Endothelial cell of umbilical vein (primary cell): ENCODE measurements around the gene GARS1. TPM values are rescaled to one million over a fixed set of nuclear protein-coding genes. Genes with fewer than 3 reads are reported as not detected.

ENCODE experiments used
- BruUV-seq: library from RNA; stranded (reverse); fragments of 400-500 nt; replicated peaks from 2 replicates; lab custom pipeline; 2021; lab: Mats Ljungman, UMichigan
- CTCF ChIA-PET: fragments of 300-600, 350-600 bp; sonication (Branson Sonifier 250); formaldehyde crosslinking; loops from one replicate; lab custom pipeline; 2021; ENCODE audit warnings: antibody characterized with exemption, inconsistent platforms; lab: Charles Lee
- POLR2A ChIA-PET: fragments of 300-600, 350-600 bp; sonication (Branson Sonifier 250); formaldehyde crosslinking; loops from one replicate; lab custom pipeline; 2021; ENCODE audit warnings: antibody characterized with exemption, inconsistent platforms; lab: Charles Lee
- DNase-seq: peaks from one replicate; pipeline ENCODE4 v3.0.0-alpha.2; 2011; ENCODE audit warnings: low read depth, low spot score
- FAIRE-seq: peaks from 2 replicates; lab custom pipeline; 2011; peaks lifted over from hg19 to GRCh38; lab: Jason Lieb, UNC
- H2AFZ ChIP-seq: 2 replicates; pipeline ENCODE4 v1.6.0; 2012; ENCODE audit warnings: low read depth, low read length, control low read depth, inconsistent platforms
- H3K27ac ChIP-seq: 2 replicates; pipeline ENCODE4 v1.5.1; 2011; ENCODE audit warnings: low read depth, mild to moderate bottlenecking, control low read depth, low read length, moderate library complexity; ENCODE audit not compliant: insufficient read depth
- H3K27me3 ChIP-seq, 2 experiments: 2 replicates each; pipeline versions ENCODE4 v1.6.0 to v1.6.1; 2011; ENCODE audit warnings: low read length in 2 of 2, mixed read lengths in 1 of 2; ENCODE audit not compliant: control insufficient read depth in 2 of 2, insufficient read depth in 2 of 2
- H3K36me3 ChIP-seq, 2 experiments: 2 replicates in 1 of 2; 3 replicates in 1 of 2; pipeline ENCODE4 v1.5.1; 2011; ENCODE audit warnings: low read length in 2 of 2, mild to moderate bottlenecking in 1 of 2, moderate library complexity in 1 of 2; ENCODE audit not compliant: control insufficient read depth in 2 of 2, insufficient read depth in 2 of 2; ENCODE audit errors: extremely low read depth in 1 of 2
- H3K4me1 ChIP-seq: 3 replicates; pipeline ENCODE4 v1.5.1; 2011; ENCODE audit warnings: mild to moderate bottlenecking, low read length; ENCODE audit not compliant: control insufficient read depth, insufficient read depth; ENCODE audit errors: extremely low read depth
- H3K4me2 ChIP-seq: 2 replicates; pipeline ENCODE4 v1.6.1; 2011; ENCODE audit warnings: low read length, control low read depth, mixed read lengths; ENCODE audit not compliant: insufficient read depth
- H3K4me3 ChIP-seq, 3 experiments: fragments of 200-600 bp in 1 of 3; sonication (generic), shearing (Covaris generic) in 1 of 3; replicated peaks in 1 of 3; 2 replicates each; pipeline ENCODE4 v1.5.1; 2011 to 2016; ENCODE audit warnings: control low read depth in 3 of 3, low read length in 3 of 3, mild to moderate bottlenecking in 2 of 3, inconsistent platforms in 1 of 3, low read depth in 1 of 3, moderate library complexity in 1 of 3; ENCODE audit not compliant: insufficient read depth in 1 of 3
- H3K79me2 ChIP-seq: 2 replicates; pipeline ENCODE4 v1.6.0; 2012; ENCODE audit warnings: low read length, inconsistent platforms; ENCODE audit not compliant: control insufficient read depth, insufficient read depth
- H3K9ac ChIP-seq: replicated peaks from 2 replicates; pipeline ENCODE3; 2011; ENCODE audit warnings: low read length, control low read depth; ENCODE audit not compliant: insufficient read depth; ENCODE audit errors: extremely low read depth
- H3K9me1 ChIP-seq: replicated peaks from 3 replicates; pipeline ENCODE4 v1.6.0; 2011; ENCODE audit warnings: mild to moderate bottlenecking, low read length; ENCODE audit not compliant: control insufficient read depth, insufficient read depth; ENCODE audit errors: extremely low read depth
- H3K9me3 ChIP-seq: replicated peaks from 2 replicates; pipeline ENCODE4 v1.5.1; 2012; ENCODE audit warnings: low read length, inconsistent platforms; ENCODE audit not compliant: control insufficient read depth, insufficient read depth
- H4K20me1 ChIP-seq: replicated peaks from 2 replicates; pipeline ENCODE3; 2011; ENCODE audit warnings: mild to moderate bottlenecking, low read length; ENCODE audit not compliant: control insufficient read depth, insufficient read depth; ENCODE audit errors: extremely low read depth
- CTCF ChIP-seq, 2 donors: IDR thresholded peaks; 1 replicate in 1 of 2; 2 replicates in 1 of 2; pipeline ENCODE4 v1.5.1; 2011; ENCODE audit warnings: low read length in 2 of 2, mild to moderate bottlenecking in 2 of 2, moderate library complexity in 2 of 2, control low read depth in 1 of 2, inconsistent platforms in 1 of 2, low read depth in 1 of 2; ENCODE audit not compliant: insufficient read depth in 1 of 2; ENCODE audit errors: extremely low read depth in 1 of 2
- EZH2 ChIP-seq: IDR thresholded peaks from 2 replicates; pipeline ENCODE4 v1.6.1; 2012; ENCODE audit warnings: borderline replicate concordance, low read depth, mild to moderate bottlenecking, moderate library complexity, low read length, inconsistent platforms; ENCODE audit not compliant: severe bottlenecking
- FOS ChIP-seq: IDR thresholded peaks from 2 replicates; pipeline ENCODE4 v1.6.1; 2011; ENCODE audit warnings: mild to moderate bottlenecking, low read length, moderate library complexity, borderline replicate concordance; ENCODE audit not compliant: insufficient read depth
- GATA2 ChIP-seq: IDR thresholded peaks from 2 replicates; pipeline ENCODE4 v1.7.0; 2011; ENCODE audit warnings: low read depth, mild to moderate bottlenecking, moderate library complexity, mixed read lengths, low read length; ENCODE audit not compliant: insufficient read length, insufficient read depth
- JUN ChIP-seq: IDR thresholded peaks from 2 replicates; pipeline ENCODE4 v1.6.1; 2011; ENCODE audit warnings: borderline replicate concordance, low read depth; ENCODE audit not compliant: insufficient read length, insufficient read depth
- MAX ChIP-seq: IDR thresholded peaks from 2 replicates; pipeline ENCODE4 v1.6.1; 2011; ENCODE audit not compliant: insufficient read depth, insufficient read length
- MYC ChIP-seq: IDR thresholded peaks from one replicate; pipeline ENCODE4 v1.6.1; 2011; ENCODE audit warnings: mild to moderate bottlenecking, low read depth, low read length
- POLR2A ChIP-seq: IDR thresholded peaks from 2 replicates; pipeline ENCODE4 v1.6.1; 2012; ENCODE audit warnings: low read depth, mild to moderate bottlenecking, control low read depth, low read length
- POLR2AphosphoS5 ChIP-seq: IDR thresholded peaks from 2 replicates; pipeline ENCODE4 v1.6.1; 2012; ENCODE audit warnings: low read depth, mild to moderate bottlenecking, control low read depth, low read length, moderate library complexity; ENCODE audit not compliant: insufficient read depth
- dilution Hi-C: fragments of 300-500 bp; cut with MboI; formaldehyde crosslinking; loops from one replicate; pipeline ENCODE4 v1.15.0; 2019; ENCODE audit warnings: low sequenced_read_pairs; ENCODE audit not compliant: extremely low pct_ligation_motif_present
- intact Hi-C: fragments of 100-400 bp; cut with micrococcal nuclease; formaldehyde crosslinking; loops from one replicate; pipeline ENCODE4 v1.10.0; 2022
- polyA plus RNA-seq, 4 experiments: library from polyadenylated mRNA; depleted of rRNA in 3 of 4; stranded (reverse) in 3 of 4; unstranded in 1 of 4; fragments of >200 nt; gene quantifications; 2 replicates each; pipeline versions ENCODE4 v1.2.1 to v1.2.3, GENCODE V29; 2011 to 2012; ENCODE audit warnings: missing spikeins in 1 of 4
- total RNA-seq: library from RNA; stranded (reverse); gene quantifications from 2 replicates; pipeline ENCODE4 v1.2.3, GENCODE V29; 2021

GARS1 gene
- total and polyA plus RNA-seq, 2 donors (not counting 3 experiments of a cell fraction or from before 2014, with no cell fraction given) = 194 to 295 TPM

DNA sequence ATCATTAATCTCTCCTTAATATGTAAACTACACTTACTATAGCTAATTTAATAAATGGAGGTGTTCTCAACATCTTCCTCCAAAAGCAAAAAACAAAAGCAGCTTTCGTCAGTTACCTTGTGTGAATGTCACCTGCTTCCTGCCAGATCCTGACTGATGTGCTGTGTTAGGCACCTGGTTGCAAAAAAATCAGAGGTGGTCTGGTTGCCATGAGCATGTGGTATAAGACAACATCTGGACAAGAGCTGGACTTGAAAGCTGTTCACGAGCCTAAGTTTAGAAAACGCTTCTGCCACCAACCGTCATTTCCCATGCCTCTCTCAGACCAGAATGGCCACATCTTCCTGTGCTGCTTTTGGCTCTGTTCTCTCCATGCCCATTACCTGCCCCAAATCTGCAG, 48.1 kb upstream of the GARS1 start:
- DNase-seq = no peak
- Histone ChIP-seq H3K9ac (no peak overlapping the region), H3K27ac (no peak overlapping the region), H4K20me1 (no peaks in the 10 kb centered on the region), H3K36me3 (no peaks in the 10 kb centered on the region), H3K4me3 (no peak overlapping the region), H3K4me1 (peaks cover 31% of the 10 kb centered on the region), H3K27me3 (no peaks in the 10 kb centered on the region), H3K4me2 (no peak overlapping the region), H2AFZ (no peak overlapping the region), H3K79me2 (no peaks in the 10 kb centered on the region), H3K9me1 (no peaks in the 10 kb centered on the region), H3K9me3 (no peaks in the 10 kb centered on the region)
- ChIA-PET CTCF (interaction anchor here (1.9 to 12.5 kb wide), 2 partner anchors 16 to 271 kb away, joined by 6 to 389 read pairs; no protein-coding TSS in a partner anchor), POLR2A (no interaction called here)
- no TSS peak for BruUV-seq
- intact Hi-C loops (no loop called here), dilution Hi-C loops (no loop called here)
- no peak for FAIRE-seq
- TF ChIP-seq GATA2 (no peak), CTCF (IDR thresholded peaks at IDR 0.05; ENCODE audit: extremely low read depth in 1 of 2, insufficient read depth in 1 of 2, low read depth in 1 of 2, low read length in 2 of 2) (no peak), EZH2 (no peak), POLR2AphosphoS5 (no peak), MYC (no peak), JUN (no peak), POLR2A (no peak), FOS (no peak), MAX (no peak)
